NOMO-1 treated with dmso at 0.1 percent for 144 hours (cell line): Measurements from ENCODE around the gene CFAP77.

Experiments
- DNase-seq: peaks from one replicate; lab custom pipeline; 2025; ENCODE audit not compliant: unreplicated experiment; lab: John Stamatoyannopoulos, UW

Gene CFAP77

DNA sequence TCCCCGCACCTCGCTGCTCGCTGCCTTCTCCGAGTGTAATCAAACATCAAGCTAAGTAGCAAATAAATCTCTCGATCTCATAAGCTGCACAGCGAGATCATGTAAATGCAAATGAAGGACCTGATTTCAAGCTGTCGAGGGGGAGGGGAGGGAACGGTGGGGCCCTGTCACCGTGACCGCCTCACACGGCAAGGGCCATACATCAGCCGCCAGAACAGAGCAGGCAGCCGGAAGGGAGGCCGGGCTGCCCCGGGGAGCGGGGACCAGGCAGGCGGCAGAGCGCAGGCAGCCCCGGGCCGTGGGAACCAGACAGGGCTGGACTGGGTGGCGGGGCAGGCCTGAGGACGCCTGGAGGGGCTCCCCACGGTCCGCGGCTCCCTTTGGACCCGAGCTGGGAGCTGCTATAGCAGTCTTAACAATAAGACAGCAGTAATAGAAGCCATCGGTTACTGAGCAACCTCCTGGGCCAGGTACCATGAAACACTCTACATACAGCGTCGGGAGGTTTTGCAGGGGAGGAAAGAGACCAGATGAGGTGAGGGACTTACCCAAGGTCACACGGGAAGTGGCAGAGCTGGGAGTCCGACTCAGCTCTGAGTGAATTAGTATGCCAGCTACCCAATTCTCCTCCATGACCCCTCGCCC, 76.8 kb downstream of the CFAP77 start:
- no peak for DNase-seq

DNA sequence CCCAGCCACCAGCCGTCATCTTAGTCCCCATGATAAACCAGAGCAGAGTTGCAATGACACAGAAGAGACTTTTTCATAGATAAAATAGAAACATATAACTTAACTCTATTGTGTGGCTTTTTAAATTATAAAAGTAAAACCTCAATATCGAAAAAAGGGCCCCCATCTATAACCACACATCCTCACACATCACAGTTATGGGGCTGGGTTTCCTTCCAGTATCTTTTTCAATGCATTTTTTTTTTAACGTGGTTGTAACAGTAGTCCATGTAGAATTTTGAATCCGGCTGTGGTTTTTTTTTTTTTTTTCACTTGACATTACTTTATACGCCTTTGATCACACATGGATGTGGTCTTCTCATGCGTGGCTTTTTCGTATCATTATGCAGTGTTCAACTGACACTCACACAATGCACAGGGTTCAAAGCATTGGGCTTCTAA, 77.4 kb downstream of the CFAP77 start:
- no peak for DNase-seq

DNA sequence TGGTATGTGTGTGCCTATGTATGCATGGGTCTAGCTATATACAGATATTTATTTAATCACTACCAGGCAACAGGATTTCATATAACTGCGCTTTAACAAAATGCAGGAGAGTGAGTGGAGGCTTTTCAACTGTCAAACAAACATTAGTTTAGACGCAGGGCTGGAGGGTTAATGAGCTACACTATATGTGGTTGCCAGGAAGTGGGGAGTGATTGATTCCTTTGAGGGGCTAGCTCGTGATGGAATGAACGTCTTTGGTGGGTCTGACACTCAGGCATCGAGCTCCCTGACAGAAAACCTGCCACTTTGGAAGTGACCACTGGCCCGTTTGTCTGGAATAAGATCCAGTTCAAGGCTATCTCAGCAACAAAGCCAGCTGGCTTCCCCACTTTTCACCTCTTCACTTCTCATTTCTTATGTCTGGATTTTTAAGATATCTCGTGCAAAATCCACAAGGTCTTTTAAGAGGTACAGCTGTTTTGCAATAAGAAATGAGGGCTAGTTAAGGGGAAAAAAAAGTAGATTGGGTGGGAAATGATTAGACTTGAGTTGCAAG, 78.0 kb downstream of the CFAP77 start:
- no peak for DNase-seq

DNA sequence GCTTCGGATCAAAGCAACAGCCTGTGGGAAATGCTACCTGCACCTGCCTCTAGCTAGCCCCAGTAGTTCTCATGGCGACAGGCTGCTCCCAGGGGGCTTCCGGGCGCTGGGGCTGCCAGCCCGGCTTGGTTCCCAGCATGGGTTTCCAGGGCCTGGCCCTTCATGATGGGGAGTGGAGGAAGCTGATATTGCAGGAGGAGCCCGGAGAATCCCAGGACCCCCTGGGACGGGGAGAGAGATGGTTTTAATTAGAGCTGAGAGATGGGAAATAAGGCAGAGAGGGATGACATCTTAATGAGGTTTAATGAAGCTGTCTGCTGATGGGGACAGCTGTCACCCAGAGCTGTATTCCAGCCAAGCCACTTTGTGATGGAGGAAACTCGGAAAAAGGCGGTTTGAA, 78.6 kb downstream of the CFAP77 start:
- no peak for DNase-seq

DNA sequence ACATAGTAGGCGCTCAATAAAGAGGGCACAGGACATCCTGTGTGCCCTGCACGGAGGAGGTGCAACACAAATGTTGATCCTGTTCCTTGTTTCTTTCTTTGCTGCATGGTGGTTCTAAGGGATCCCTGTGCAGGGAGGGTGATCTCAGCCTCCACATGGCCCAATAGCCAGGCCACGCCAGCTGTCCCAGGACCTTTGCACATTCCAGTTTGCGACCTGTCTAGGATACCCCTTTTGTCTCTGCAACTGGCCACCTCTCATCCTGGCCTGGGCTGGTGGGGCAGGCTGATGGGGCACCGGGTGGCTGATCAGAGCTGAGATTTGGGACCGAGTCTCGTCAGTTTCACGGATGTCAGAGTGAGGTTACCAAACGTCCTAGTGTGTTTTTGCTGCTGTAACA, 79.5 kb downstream of the CFAP77 start:
- DNase-seq, result no peak

DNA sequence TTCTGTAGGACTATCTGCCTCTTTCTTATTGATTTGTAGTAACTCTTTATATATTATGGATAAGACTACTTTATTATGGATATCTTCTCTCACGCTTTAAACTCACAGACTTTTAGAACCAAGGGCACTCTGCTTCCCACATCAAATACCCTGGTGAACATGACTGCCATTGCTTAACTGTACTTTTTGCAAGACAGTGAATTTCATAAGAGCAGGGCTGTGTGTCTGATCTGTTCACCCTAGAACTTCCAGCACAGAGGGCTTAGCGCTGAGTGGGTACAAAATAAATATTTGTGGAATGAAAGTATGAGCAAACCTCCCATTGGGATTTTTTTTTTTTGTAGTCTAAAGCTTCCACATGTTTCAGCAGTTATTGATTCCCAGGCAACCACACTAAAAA, 84.8 kb downstream of the CFAP77 start:
- DNase-seq, result no peak

DNA sequence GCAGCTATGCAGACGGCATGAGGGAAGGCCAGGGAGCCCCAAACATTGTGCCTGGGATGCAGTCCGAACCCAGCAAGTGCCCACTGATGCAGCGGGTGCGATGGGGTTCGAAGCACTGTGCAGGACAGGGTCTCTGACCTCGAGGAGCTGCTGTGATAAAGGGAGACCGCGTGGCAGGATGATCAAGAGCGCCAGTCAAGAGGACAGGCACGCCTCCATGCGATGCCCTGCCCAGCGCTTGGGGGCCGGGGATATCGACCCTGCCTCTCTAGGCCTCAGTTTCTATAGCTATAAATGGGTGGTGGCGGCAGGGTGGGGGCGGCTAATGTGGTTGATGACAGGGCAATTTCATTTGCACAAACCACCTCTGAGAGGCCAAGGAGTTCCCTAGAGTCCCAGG, 87.7 kb downstream of the CFAP77 start:
- DNase-seq, result no peak

DNA sequence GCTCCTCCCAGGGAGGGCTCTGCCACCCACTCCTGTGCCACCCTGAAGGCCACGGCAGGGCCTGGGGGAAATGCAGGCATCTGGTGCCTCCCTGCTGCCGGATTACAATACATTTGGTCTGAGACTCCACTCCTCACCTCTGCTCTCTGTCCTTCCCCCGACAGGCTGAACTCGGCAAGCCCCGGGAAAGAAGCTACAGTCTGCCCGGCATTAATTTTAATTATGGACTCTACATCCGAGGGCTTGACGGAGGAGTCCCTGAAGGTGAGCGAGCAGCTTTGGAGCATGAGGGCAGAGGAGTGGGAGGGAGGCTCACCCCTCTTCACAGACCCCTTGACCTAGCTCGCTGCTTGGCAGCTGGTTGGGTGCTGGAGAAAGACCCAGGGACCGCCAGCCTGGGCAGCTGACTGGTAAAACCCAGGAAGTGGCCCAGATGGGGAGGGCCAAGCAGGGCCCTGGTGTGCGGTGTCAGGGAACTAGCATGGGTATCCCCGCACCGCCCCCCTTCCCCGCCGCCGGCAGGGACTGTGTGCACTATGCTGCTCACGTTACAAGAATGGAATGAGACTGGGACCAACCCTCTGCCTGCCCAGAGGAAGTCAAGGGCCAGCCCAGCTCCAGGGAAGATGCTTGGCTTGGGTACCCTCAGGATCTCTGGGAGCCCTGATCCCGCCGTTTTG, 88.7 kb downstream of the CFAP77 start:
- no peak for DNase-seq

DNA sequence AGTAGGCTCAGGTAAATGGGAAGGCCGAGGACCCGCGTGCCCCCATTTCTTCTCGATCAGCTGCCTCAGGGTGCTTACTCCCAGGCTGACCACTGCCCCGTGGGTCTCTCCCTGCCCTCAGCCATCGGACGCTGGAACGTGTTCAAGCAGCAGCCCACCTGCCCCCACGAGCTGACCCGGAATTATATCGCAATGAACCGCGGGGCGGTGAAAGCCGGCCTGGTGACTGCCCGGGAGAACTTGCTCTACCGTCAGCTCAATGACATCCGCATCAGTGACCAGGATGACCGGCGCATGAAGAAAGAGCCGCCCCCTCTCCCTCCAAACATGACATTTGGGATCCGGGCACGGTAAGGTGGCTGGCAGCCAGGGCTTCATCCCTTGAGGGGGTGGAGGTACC, 89.2 kb downstream of the CFAP77 start:
- DNase-seq, result no peak

DNA sequence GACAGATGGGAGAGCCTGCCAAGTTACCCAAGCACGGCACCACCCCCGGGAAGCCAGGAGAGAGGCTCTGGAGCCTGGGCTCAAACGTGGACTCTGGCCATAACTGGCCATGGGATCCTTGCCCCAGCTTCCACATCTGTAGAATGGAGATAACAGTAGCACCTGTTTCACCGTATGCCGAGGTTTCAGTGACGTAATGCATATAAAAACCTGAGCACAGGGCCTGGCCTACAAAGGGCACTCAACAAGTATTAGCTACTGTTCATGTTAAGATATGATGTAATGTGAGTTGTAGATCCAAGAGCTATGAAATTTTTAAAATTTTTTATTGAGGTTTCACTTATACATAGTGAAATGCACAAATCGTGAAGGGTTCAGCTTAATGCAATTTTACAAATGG, 90.2 kb downstream of the CFAP77 start:
- no peak for DNase-seq

DNA sequence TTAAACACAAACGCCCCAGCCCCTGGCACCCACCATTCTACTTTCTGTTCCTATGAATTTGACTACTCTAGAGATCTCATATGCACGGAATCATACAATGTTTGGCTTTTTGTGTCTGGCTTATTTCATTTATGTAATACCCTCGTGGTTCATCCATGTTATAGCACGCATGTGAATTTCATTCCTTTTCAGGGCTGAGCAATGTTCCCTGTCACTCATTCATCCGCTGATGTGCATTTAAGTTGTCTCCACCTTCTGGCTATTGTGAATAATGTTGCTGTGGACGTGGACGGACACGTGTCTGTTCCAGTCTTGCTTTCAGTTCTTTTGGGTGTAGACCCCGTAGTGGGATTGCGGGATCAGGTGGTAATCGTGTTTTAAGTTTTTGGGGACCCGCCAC, 92.5 kb downstream of the CFAP77 start:
- no peak for DNase-seq

DNA sequence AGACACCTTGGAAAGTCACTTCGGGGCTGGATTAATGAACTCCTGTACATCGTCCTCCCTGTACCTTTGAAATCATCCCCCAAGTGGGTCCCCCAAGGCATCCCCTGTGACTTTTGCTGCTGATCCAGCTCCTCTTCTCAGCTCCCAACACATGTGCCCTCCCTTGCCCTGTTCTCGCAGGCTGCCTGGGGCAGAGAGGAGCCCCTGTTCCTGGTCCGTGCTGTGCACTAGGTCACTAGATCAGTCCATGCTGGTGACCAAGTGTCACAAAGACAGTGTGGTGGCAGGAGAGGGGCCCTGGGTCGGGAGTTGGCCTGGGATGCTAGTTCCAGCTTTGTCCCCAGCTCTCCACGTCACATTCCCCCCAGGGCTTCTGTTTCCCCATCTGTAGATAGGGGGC, 93.1 kb downstream of the CFAP77 start:
- DNase-seq, result no peak

DNA sequence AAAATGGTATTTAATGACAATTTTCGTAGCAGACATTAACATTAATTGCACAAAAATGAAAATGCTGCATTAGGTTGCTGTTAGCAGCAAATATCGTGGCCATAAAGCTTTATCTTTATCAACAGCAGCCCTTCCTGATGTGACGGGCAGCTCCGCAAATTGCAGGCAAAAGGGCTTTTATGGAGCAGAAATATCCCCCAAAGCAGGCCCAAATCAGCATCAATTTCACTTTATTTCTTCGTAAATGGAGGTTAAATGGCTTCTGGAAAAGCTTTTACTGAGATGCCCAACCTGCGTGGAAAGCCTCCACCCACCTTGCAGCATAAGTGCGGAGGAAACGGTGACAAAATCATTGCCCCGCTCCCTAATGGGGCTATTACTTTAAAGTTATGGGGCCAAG, 94.5 kb downstream of the CFAP77 start:
- no peak for DNase-seq

DNA sequence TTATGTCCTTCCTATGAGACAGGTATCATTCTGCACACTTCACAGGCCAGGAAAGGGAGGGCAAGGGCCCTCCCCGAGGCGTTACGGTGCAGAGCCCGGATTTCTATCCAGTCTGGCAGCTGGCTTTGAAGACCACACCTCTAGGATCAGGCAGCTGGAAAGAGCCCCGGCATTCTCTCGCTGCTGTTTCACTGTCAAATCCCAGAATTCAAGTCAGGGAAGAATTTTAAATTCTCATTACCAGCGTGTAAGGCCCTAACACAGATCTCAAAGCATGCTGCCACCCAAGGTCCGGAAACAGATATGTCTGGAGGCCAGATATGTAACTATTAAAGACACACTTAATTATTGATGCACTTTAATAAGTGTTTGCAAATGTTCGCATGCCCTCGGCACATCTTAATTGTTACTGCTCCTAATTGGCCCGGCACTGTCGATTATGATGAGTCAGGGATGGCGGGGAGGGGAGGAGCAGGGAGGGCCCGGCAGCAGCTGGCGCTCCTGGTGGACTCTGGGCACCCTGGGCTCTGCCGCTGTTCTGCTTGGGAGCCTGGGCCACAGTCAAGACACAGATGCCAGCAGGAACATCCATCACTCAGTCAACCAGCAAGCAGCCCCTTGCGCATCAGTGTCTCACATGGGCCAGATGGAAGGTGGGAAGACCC, 96.1 kb downstream of the CFAP77 start:
- DNase-seq, result no peak

DNA sequence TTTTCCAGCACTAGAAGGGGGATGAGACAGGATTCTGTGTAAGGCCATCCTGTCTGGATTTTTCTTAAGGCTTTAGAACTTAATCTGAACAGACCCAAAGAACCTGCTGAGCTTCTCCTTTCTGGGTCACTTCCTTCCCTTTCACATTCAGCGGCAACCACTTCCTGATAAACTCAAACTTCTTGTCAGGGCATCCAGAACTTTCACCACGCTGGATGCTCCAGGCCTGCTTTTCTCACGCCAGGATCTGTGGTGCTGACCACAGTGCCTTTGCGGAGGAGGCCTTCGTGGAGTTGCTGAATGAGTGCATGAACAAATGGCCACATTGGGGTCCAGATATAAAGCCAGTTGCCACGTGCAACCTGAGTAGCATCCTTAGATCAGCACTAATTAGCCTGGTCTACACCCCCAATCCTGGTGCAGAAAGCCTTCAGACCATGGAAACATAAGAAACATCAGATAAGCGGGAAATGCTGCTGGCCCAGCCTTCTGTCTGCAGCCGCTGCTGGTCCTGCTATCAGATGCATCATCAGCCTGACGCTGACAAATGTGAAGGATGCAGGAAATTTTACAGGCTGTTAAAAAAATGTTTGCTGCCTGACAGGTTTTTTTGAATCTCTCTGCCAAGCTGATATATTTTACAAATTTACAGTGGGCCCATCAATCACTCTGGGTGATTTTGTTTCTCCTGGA, 97.1 kb downstream of the CFAP77 start:
- no peak for DNase-seq

DNA sequence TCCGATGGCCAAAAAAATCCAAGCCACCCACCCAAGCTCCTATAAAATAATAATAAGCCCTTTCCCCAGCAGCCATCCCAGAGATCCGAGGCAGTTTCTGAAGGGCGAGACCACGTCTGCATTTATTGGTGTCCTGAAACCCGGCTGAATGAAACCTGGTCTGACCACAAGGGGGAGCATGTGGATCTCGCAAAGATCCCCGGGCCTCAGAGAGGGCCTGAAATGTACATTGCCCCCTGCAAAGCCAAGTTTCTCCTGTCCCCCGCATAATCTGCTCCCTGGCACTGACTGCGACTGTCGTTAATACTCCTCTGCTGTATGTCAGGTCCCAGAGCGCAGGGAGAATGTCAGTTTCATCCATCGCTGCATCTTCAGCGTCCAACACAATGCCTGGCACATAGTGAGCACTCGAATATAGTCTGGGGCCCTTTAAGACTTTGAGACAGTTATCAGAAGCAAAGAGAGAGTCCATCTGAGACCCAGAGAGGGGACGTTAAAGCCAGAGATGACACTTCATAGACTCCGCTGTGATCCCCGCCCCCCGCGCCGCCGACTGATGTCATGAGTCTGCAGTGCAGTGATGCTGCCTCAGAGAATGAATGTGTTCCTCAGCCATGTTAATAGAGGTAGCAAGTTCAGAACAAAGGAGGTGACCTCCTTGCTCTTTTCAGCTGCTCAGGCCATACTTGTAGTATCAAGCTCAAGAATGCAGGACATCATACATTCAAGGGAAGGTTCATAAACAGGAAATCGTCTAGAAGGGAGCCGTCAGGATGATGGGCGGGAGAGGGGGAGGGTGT, 97.9 kb downstream of the CFAP77 start:
- DNase-seq, result peak; percentile 9

DNA sequence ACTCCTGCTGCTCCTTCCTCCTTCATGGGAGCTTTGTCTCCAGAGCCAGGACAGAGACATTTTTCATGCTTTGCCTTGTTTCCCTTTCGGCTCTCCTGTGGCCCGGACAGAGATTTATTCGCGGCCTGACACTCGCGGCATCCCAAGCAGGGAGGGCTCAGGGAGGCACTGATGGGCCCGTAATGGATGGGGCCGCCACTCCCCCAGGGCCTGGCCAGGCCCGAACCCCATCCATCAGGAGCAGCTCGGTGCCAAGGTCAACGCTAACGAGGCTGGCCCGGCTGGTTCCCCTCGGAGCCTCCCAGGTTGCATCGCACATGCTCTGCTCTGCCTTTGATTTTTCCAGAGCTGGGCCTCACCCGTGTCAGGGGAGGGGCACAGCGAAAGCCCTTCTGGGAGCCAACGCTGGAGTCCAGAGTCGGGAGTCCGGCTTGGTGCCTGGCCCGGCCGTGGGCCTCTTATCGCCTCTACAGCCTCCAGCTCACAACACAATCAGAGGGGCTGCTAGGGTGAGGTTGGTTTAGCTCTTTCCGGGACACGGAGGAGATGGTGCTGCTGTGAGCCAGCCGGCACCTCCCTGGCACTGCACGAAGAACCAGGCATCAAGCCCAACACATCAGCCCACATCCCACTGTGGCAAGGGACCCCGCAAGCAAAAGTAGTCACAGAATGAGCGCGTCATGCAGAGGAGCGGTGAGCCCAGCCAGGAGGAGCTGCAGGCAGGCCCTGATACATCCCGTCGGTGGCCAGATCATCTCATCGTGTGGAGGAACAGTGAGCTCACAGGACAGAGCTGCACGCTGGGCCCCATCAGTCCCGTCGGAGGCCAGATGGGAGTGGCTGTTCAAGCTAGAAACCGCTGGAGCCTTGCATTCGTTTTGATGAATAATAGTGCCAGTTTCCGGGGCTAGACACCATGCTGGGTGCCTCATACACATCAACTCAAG, 100.2 kb downstream of the CFAP77 start:
- no peak for DNase-seq

DNA sequence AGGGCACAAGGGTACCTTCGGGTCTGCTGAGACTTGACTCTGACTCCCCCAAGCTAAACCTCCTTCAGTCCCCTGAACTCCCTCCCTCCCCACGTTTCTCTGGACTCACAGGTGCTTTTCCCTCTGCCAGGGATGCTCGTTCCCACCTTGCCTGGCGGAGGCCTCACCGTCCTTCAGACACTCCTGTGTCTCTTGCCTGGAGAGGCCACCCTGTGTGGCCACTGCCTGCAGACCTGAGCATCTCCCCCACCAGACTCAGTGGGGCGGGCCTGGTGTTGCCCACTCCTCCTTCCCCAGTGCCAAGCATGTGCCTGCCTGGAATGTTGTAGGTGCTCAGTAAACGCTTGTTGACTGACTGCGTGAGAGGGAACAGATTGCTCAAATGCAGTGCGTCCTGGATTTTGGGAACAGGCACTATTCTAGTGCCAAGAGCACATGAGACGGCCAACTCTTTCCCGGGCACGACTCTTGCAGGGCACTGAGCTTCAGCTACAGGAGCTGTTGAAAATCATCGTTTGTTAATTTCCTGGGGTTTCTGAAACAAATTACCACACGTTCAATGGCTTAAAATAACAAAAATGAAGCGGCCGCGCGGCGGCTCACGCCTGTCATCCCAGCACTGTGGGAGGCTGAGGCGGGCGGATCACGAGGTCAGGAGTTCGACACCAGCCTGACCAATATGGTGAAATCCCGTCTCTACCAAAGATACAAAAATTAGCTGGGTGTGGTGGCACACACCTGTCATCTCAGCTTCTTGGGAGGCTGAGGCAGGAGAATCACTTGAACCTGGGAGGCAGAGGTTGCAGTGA, 101.4 kb downstream of the CFAP77 start:
- no peak for DNase-seq

DNA sequence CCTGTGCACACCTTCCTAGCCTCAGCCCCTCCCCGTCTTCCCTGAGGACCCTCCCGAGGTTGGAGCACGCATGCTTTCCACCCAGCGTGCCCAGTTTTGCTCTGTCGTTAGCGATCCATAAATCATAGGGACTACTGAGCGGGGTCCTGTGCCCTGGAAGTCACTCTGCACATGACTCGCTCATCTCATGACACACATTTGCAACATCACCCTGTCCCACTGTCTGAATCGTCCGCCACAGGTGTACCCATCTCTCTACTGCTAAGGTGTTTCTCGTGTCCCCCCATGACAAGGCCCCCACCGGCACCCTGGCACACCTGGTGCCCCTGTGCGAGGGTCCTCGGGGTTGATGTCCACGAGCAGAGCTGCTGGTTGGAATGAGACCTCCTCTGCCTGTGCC, 103.4 kb downstream of the CFAP77 start:
- no peak for DNase-seq
